ENCODE results near the gene BAIAP2. TPM values are rescaled to one million over a fixed set of nuclear protein-coding genes. Genes with fewer than 3 reads are reported as not detected.

Gene BAIAP2
- total RNA-seq, 1 donor from 2014 or later = 139 TPM

GRCh38 chr17:80996422-80997305 is 38.3 kb upstream of the BAIAP2 start:
- intact Hi-C loops (cut with DNase I) = no loop called here
- no peak overlapping the region for H3K4me3 ChIP-seq
- peaks cover 13% of the 10 kb centered on the region for H3K4me1 ChIP-seq
- TF ChIP-seq CTCF (IDR thresholded peaks at IDR 0.05) = no peak
- DNase-seq (no peak), ATAC-seq (peak; percentile 19)
- H3K9me3 ChIP-seq = no peaks in the 10 kb centered on the region
- no peak overlapping the region for H3K27ac ChIP-seq
- no peaks in the 10 kb centered on the region for H3K27me3 ChIP-seq
- H3K36me3 ChIP-seq = peaks cover 52% of the 10 kb centered on the region

GRCh38 chr17:80997424-80998117 is 37.4 kb upstream of the BAIAP2 start:
- Histone ChIP-seq H3K9me3 (no peaks in the 10 kb centered on the region), H3K27me3 (no peaks in the 10 kb centered on the region), H3K36me3 (peaks cover 52% of the 10 kb centered on the region), H3K4me1 (peaks cover 21% of the 10 kb centered on the region), H3K27ac (no peak overlapping the region), H3K4me3 (no peak overlapping the region)
- no peak for ATAC-seq
- no peak for DNase-seq
- TF ChIP-seq CTCF (IDR thresholded peaks at IDR 0.05) = no peak
- intact Hi-C loops (cut with DNase I) = no loop called here

- H3K27me3 ChIP-seq = peaks cover 3% of the 10 kb centered on the region
- no peak for ATAC-seq
- no peak for DNase-seq
- H3K36me3 ChIP-seq = peaks cover 52% of the 10 kb centered on the region
- no peak overlapping the region for H3K4me3 ChIP-seq
- H3K4me1 ChIP-seq = peaks cover 16% of the 10 kb centered on the region
- no peak for TF ChIP-seq CTCF (IDR thresholded peaks at IDR 0.05)
- intact Hi-C loops (cut with DNase I) = no loop called here
- H3K27ac ChIP-seq = no peak overlapping the region
- no peaks in the 10 kb centered on the region for H3K9me3 ChIP-seq
Observed at GRCh38 chr17:80998118-80998747, 36.7 kb upstream of the BAIAP2 start.

GRCh38 chr17:80998748-80999535 is 36.0 kb upstream of the BAIAP2 start:
- no peak for TF ChIP-seq CTCF (IDR thresholded peaks at IDR 0.05)
- DNase-seq (no peak), ATAC-seq (no peak)
- intact Hi-C loops (cut with DNase I) = no loop called here
- peaks cover 16% of the 10 kb centered on the region for H3K4me1 ChIP-seq
- H3K4me3 ChIP-seq = no peak overlapping the region
- H3K27me3 ChIP-seq = peaks cover 10% of the 10 kb centered on the region
- no peak overlapping the region for H3K27ac ChIP-seq
- no peaks in the 10 kb centered on the region for H3K9me3 ChIP-seq
- H3K36me3 ChIP-seq = peaks cover 52% of the 10 kb centered on the region
